ENCODE results near the gene GUK1. TPM values are rescaled to one million over a fixed set of nuclear protein-coding genes. Genes with fewer than 3 reads are reported as not detected.

GUK1 gene
- total and polyA plus RNA-seq, 2 donors (not counting 1 experiment from before 2014, with no cell fraction given): 125 to 356 TPM

DNA sequence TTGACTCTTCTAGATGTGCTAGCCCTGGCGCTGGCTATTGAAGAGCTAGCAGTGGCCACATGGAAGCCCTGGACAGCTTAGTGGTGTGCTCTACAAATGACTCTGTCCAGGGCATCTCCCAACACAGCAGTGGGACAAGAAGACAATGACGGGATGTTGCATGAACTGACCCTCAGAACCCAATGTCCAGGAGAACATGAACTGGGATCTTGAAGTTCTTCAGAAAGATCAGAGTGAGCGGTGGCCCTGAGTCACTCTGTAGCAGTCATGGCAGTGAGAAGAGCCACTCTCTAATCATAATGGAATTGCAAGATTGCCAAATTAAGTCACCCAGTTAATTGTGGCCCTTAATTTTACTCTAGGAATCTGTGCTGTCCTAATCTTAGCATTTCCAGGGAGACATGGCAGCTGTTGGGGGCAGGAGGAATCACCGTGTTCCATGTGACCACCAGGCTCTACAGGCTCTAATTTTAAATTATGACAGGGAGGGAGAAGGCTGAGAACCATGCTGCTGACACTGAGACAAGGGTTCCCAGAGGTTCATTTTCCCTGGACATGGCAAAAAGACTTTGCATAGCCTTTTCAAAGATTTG lies 57.6 kb downstream of the GUK1 start:
- TF ChIP-seq, protein P1, sequence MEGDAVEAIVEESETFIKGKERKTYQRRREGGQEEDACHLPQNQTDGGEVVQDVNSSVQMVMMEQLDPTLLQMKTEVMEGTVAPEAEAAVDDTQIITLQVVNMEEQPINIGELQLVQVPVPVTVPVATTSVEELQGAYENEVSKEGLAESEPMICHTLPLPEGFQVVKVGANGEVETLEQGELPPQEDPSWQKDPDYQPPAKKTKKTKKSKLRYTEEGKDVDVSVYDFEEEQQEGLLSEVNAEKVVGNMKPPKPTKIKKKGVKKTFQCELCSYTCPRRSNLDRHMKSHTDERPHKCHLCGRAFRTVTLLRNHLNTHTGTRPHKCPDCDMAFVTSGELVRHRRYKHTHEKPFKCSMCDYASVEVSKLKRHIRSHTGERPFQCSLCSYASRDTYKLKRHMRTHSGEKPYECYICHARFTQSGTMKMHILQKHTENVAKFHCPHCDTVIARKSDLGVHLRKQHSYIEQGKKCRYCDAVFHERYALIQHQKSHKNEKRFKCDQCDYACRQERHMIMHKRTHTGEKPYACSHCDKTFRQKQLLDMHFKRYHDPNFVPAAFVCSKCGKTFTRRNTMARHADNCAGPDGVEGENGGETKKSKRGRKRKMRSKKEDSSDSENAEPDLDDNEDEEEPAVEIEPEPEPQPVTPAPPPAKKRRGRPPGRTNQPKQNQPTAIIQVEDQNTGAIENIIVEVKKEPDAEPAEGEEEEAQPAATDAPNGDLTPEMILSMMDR (IDR thresholded peaks at IDR 0.05): no peak
- TF ChIP-seq EZH2 (IDR thresholded peaks at IDR 0.05; ENCODE audit: borderline replicate concordance, insufficient read depth, low read depth, low read length, poor library complexity, severe bottlenecking): no peak
- Histone ChIP-seq H3K9me3 (ENCODE audit: control extremely low read depth in 1 of 3, control insufficient read depth in 2 of 3, insufficient read depth in 1 of 3, low read length in 2 of 3) (peaks cover 9 to 19% (median 14%) of the 10 kb centered on the region in 3 donors), H2AFZ (ENCODE audit: insufficient read depth, low read depth, low read length, poor library complexity, severe bottlenecking) (no peak overlapping the region), H3K27ac (ENCODE audit: low read length in 2 of 2) (no peak overlapping the region), H3K4me1 (ENCODE audit: control insufficient read depth in 2 of 2, insufficient read depth in 2 of 2, low read length in 2 of 2) (no peaks in the 10 kb centered on the region), H3K9ac (ENCODE audit: low read length) (no peak overlapping the region), H4K20me1 (ENCODE audit: control insufficient read depth, insufficient read depth, low read length, poor library complexity, severe bottlenecking) (no peaks in the 10 kb centered on the region), H3K27me3 (replicated peaks in 1 of 4; ENCODE audit: control extremely low read depth in 1 of 4, control insufficient read depth in 3 of 4, insufficient read depth in 4 of 4, low read length in 3 of 4) (no peaks in the 10 kb centered on the region), H3K4me2 (replicated peaks; ENCODE audit: low read depth, low read length, poor library complexity, severe bottlenecking) (no peak overlapping the region), H3K79me2 (ENCODE audit: control insufficient read depth, insufficient read depth, low read length) (no peaks in the 10 kb centered on the region), H3K36me3 (replicated peaks in 1 of 2; ENCODE audit: control extremely low read depth in 1 of 2, control insufficient read depth in 1 of 2, extremely low read depth in 1 of 2, insufficient read depth in 2 of 2, low read length in 1 of 2) (no peaks in the 10 kb centered on the region), H3K4me3 (ENCODE audit: control extremely low read depth in 1 of 5, extremely low read depth in 1 of 5, insufficient read depth in 1 of 5, low read depth in 2 of 5, low read length in 4 of 5) (no peak overlapping the region)
- Mint-ChIP-seq H3K4me3 (no peak overlapping the region), H3K9me3 (ENCODE audit: insufficient read depth) (no peaks in the 10 kb centered on the region), H3K4me1 (no peaks in the 10 kb centered on the region), H3K27ac (no peak overlapping the region), H3K27me3 (no peaks in the 10 kb centered on the region)
- 88% methylated on average over 3 of the region's 4 CpGs for WGBS (ENCODE audit: insufficient coverage)
- no peak for DNase-seq
- intact Hi-C loops (cut with micrococcal nuclease): no loop called here
- ChIA-PET CTCF (no interaction called here), POLR2A (no interaction called here)
- ATAC-seq (ENCODE audit: low read depth): no peak

Small RNA genes lying within 50 kb of the gene (small RNA-seq; reads per million reads assigned to genes)
- not detected for gene AL359510.1 (ENCODE audit: insufficient read length, low read depth, low replicate concordance)

Other genes with a start within 250 kb of the GUK1 start
- 0.07 TPM in 1 of 2 replicates, not detected in the other for gene WNT9A, start 192.3 kb upstream of the GUK1 start, total RNA-seq
- gene WNT9A, start 192.3 kb upstream of the GUK1 start, polyA plus RNA-seq: 0.04 TPM in 1 of 2 replicates, not detected in the other
- gene WNT3A, start 133.3 kb upstream of the GUK1 start, total RNA-seq: not detected in 2 replicates
- 0.03 TPM in 1 of 2 replicates, not detected in the other for gene WNT3A, start 133.3 kb upstream of the GUK1 start, polyA plus RNA-seq
- 193 and 195 TPM in 2 replicates for gene ARF1, start 57.6 kb upstream of the GUK1 start, total RNA-seq
- 389 and 515 TPM in 2 replicates for gene ARF1, start 57.6 kb upstream of the GUK1 start, polyA plus RNA-seq
- gene C1orf35, start 37.0 kb upstream of the GUK1 start, total RNA-seq: 23.9 and 24.1 TPM in 2 replicates
- gene C1orf35, start 37.0 kb upstream of the GUK1 start, polyA plus RNA-seq: 41.0 and 54.3 TPM in 2 replicates
- 38.9 and 42.4 TPM in 2 replicates for gene MRPL55, start 31.0 kb upstream of the GUK1 start, total RNA-seq
- gene MRPL55, start 31.0 kb upstream of the GUK1 start, polyA plus RNA-seq: 275 and 297 TPM in 2 replicates
- 0.30 and 0.61 TPM in 2 replicates for gene GJC2, start 9.7 kb downstream of the GUK1 start, total RNA-seq
- gene GJC2, start 9.7 kb downstream of the GUK1 start, polyA plus RNA-seq: 0.16 and 0.88 TPM in 2 replicates
- 12.8 and 15.3 TPM in 2 replicates for gene IBA57, start 25.5 kb downstream of the GUK1 start, total RNA-seq
- gene IBA57, start 25.5 kb downstream of the GUK1 start, polyA plus RNA-seq: 4.1 and 5.2 TPM in 2 replicates
- 63.9 and 65.3 TPM in 2 replicates for gene OBSCN, start 67.8 kb downstream of the GUK1 start, total RNA-seq
- 10.0 and 16.7 TPM in 2 replicates for gene OBSCN, start 67.8 kb downstream of the GUK1 start, polyA plus RNA-seq

All from B cell (primary cell).